ENCODE data around the gene SLK. TPM values are rescaled to one million over a fixed set of nuclear protein-coding genes. Genes with fewer than 3 reads are reported as not detected.

The SLK gene
- total RNA-seq, 1 experiment from 2014 or later, result 40.8 TPM

DNA sequence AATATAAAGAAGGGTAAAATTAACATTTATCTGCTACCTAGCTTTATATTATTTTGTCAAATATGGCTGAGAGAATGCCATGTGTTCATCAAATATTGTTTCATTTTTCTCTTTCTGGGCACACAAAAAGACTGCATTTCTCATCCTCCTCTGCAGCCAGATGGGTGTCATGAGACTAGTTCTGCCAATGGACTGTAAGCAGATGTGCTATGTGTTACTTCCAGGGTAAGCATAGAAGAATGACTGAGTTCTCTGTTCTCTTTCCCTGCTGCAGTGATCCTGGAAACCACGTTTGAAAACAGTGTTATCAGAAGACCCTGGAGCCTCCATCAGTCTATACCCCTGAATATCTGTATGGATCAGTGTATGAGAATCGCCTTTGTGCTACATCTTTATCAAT lies 24.1 kb upstream of the SLK start:
- no peaks in the 10 kb centered on the region for H3K9me3 ChIP-seq (ENCODE audit: control insufficient read depth, insufficient read depth, low read depth, low read length)
- H3K27ac ChIP-seq (ENCODE audit: low read length), result no peak overlapping the region
- no peak for DNase-seq (ENCODE audit: low read depth, low spot score)
- H3K4me1 ChIP-seq (ENCODE audit: control insufficient read depth, insufficient read depth, low read length), result no peaks in the 10 kb centered on the region
- in situ Hi-C loops (cut with HindIII; ENCODE audit: low pct_unique_long_range_greater_than_20kb, low sequenced_read_pairs), result no loop called here
- no peak overlapping the region for H3K4me3 ChIP-seq (ENCODE audit: low read depth in 2 of 2, low read length in 2 of 2)
- no peak for ATAC-seq
- TF ChIP-seq, protein P1, sequence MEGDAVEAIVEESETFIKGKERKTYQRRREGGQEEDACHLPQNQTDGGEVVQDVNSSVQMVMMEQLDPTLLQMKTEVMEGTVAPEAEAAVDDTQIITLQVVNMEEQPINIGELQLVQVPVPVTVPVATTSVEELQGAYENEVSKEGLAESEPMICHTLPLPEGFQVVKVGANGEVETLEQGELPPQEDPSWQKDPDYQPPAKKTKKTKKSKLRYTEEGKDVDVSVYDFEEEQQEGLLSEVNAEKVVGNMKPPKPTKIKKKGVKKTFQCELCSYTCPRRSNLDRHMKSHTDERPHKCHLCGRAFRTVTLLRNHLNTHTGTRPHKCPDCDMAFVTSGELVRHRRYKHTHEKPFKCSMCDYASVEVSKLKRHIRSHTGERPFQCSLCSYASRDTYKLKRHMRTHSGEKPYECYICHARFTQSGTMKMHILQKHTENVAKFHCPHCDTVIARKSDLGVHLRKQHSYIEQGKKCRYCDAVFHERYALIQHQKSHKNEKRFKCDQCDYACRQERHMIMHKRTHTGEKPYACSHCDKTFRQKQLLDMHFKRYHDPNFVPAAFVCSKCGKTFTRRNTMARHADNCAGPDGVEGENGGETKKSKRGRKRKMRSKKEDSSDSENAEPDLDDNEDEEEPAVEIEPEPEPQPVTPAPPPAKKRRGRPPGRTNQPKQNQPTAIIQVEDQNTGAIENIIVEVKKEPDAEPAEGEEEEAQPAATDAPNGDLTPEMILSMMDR (IDR thresholded peaks at IDR 0.05), result no peak
- TF ChIP-seq SIN3A (IDR thresholded peaks at IDR 0.05; ENCODE audit: borderline replicate concordance, insufficient read depth, low read depth, low read length) (no peak), POLR2AphosphoS5 (IDR thresholded peaks at IDR 0.05; ENCODE audit: low read depth, low read length) (no peak), TCF7L2 (IDR thresholded peaks at IDR 0.05; ENCODE audit: low read depth, low read length) (no peak)
- TF ChIP-seq, protein P2, sequence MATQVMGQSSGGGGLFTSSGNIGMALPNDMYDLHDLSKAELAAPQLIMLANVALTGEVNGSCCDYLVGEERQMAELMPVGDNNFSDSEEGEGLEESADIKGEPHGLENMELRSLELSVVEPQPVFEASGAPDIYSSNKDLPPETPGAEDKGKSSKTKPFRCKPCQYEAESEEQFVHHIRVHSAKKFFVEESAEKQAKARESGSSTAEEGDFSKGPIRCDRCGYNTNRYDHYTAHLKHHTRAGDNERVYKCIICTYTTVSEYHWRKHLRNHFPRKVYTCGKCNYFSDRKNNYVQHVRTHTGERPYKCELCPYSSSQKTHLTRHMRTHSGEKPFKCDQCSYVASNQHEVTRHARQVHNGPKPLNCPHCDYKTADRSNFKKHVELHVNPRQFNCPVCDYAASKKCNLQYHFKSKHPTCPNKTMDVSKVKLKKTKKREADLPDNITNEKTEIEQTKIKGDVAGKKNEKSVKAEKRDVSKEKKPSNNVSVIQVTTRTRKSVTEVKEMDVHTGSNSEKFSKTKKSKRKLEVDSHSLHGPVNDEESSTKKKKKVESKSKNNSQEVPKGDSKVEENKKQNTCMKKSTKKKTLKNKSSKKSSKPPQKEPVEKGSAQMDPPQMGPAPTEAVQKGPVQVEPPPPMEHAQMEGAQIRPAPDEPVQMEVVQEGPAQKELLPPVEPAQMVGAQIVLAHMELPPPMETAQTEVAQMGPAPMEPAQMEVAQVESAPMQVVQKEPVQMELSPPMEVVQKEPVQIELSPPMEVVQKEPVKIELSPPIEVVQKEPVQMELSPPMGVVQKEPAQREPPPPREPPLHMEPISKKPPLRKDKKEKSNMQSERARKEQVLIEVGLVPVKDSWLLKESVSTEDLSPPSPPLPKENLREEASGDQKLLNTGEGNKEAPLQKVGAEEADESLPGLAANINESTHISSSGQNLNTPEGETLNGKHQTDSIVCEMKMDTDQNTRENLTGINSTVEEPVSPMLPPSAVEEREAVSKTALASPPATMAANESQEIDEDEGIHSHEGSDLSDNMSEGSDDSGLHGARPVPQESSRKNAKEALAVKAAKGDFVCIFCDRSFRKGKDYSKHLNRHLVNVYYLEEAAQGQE (IDR thresholded peaks at IDR 0.05; ENCODE audit: insufficient read depth in 1 of 2, low read depth in 2 of 2, low read length in 1 of 2), result no peak
- BruUV-seq (replicated peaks), result no TSS peak
- no peaks in the 10 kb centered on the region for H3K36me3 ChIP-seq (ENCODE audit: control insufficient read depth, insufficient read depth, low read length)
- no peaks in the 10 kb centered on the region for H3K27me3 ChIP-seq (ENCODE audit: control insufficient read depth, insufficient read depth, low read length)
- CTCF ChIA-PET, result no interaction called here
- intact Hi-C loops (cut with micrococcal nuclease; ENCODE audit: unreplicated experiment), result no loop called here
- POLR2A ChIA-PET, result no interaction called here

DNA sequence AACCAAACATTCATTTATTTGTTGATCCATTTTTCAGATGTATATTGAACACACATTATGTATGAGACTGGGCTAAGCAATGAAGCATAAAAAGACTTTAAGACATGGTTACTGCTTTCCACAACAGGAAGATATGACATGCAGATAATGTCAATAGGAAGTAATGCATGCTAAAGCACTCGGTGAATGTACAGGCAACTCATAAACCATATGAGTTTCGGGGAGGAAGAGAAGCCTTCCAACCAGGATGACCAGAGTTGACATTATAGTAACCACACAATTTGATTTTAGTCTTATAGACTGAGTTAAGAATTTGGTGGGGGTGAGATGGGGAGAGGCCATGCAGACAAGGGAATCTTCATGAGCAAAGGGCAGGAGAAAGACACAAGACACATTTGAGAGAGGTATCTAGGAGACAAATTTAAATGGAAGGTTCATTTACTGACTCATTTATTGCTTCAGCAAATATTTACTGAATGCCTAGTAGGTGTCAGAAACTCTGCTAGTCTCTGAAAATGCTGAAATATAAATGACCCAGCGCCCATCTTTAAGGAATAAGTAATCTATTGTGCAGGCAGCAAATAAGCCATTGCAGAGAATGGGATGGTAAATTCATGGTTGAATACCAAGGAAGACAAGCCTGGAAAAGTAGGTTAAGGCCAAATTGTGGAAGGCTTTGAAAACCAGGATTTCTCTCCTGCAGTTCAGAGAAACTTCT lies 19.0 kb upstream of the SLK start:
- Histone ChIP-seq H3K9me3 (ENCODE audit: control insufficient read depth, insufficient read depth, low read depth, low read length) (no peaks in the 10 kb centered on the region), H3K36me3 (ENCODE audit: control insufficient read depth, insufficient read depth, low read length) (no peaks in the 10 kb centered on the region), H3K27me3 (ENCODE audit: control insufficient read depth, insufficient read depth, low read length) (no peaks in the 10 kb centered on the region), H3K4me1 (ENCODE audit: control insufficient read depth, insufficient read depth, low read length) (no peaks in the 10 kb centered on the region), H3K27ac (ENCODE audit: low read length) (no peak overlapping the region), H3K4me3 (ENCODE audit: low read depth in 2 of 2, low read length in 2 of 2) (no peak overlapping the region)
- ATAC-seq (no peak), DNase-seq (ENCODE audit: low read depth, low spot score) (no peak)
- intact Hi-C loops (cut with micrococcal nuclease; ENCODE audit: unreplicated experiment) (no loop called here), in situ Hi-C loops (cut with HindIII; ENCODE audit: low pct_unique_long_range_greater_than_20kb, low sequenced_read_pairs) (no loop called here)
- no TSS peak for BruUV-seq (replicated peaks)
- CTCF ChIA-PET, result no interaction called here
- TF ChIP-seq POLR2AphosphoS5 (IDR thresholded peaks at IDR 0.05; ENCODE audit: low read depth, low read length) (no peak), SIN3A (IDR thresholded peaks at IDR 0.05; ENCODE audit: borderline replicate concordance, insufficient read depth, low read depth, low read length) (no peak), TCF7L2 (IDR thresholded peaks at IDR 0.05; ENCODE audit: low read depth, low read length) (no peak)
- TF ChIP-seq, protein P1 (IDR thresholded peaks at IDR 0.05), result no peak
- TF ChIP-seq, protein P2 (IDR thresholded peaks at IDR 0.05; ENCODE audit: insufficient read depth in 1 of 2, low read depth in 2 of 2, low read length in 1 of 2), result no peak
- POLR2A ChIA-PET, result no interaction called here

All from Panc1 (cell line).